ENCODE data around the gene CFAP97D1.
A peak's percentile ranks its signal among the peaks of the same experiment; 100 is the strongest.

CFAP97D1 gene

DNA sequence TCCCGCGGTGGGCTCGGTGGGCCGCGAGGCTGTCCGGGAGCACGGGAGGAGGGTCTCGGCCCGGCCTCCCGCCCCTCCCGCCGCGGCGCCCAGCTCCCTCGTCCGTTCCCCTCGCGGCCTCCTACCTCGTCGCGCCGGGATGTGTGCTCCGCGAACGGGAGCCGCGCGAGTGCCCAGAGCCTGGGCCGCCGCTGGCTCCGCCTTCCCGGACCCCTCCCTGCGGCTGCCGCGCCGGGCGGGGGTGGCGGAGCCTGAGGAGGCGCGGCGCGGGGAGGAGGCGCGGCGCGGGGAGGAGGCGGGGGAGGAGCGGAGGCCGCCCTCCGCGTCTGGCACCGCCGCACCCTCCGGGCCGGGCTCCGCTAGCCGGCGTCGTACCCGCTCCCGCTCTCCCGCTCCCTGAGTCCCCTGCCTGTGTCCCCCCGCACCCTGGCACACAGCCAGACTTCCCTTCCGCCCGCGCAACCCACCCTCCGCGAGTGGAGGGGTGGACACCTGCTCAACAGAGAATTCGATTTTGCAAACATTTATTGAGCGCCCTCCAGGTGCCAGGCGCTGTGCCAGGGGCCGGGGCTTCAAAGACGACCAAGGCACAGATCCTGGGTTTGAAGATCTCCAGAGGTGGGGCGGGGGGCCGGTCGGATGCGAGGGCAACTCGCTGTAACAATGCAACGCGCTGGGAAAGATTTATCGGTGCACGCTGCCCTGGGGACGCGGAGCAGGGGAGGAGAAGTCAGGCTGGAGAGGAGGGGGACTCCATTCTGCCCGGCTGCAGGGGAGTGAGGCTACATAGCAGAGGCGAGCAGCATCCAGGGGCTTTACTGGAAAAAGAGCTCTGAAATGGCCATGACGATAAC, 53.0 kb downstream of the CFAP97D1 start, which contains the start of gene MPP3:
TSS of gene MPP3 (minus strand) at position 171 of the 854 bp plus-strand sequence. CDS start 1,240 bp downstream, outside the sequence.
- H3K27ac Mint-ChIP-seq, result peak within 1 kb of the TSS; percentile 65
- H3K4me3 Mint-ChIP-seq, result peak within 1 kb of the TSS; percentile 77 to 78
- H3K4me1 Mint-ChIP-seq, result peaks cover 13 to 24% of the 10 kb centered on the region in 2 donors
- H3K27me3 Mint-ChIP-seq, result peaks cover 55 to 80% of the 10 kb centered on the region in 2 donors
- H3K36me3 Mint-ChIP-seq, result peaks cover 0 to 4% of the 10 kb centered on the region in 2 donors
- no peaks in the 10 kb centered on the region for H3K9me3 Mint-ChIP-seq
- DNase-seq, result no peak
- ATAC-seq (replicated peaks), result peak; percentile 53 to 54

DNA sequence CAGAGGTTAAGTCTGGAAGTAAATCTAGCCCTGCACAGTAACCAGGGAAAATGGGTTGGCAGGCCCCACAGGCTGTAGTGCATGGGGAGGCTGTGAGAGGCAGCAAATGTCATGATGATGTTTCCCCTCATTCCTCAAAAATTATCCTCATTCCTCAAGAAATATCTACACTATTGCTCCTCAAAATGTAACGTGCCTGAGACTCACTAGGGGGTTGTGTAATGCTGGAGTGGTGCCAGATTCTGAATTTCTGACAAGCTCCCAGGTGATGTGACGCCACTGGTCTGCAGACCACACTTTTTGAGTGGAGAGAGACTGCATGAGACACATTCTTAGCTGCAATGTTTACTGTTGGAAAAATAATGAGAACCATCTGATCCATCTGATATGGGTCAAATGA, 53.9 kb downstream of the CFAP97D1 start:
- H3K9me3 Mint-ChIP-seq, result no peaks in the 10 kb centered on the region
- DNase-seq (no peak), ATAC-seq (replicated peaks) (no peak)
- H3K27ac Mint-ChIP-seq, result no peak overlapping the region
- H3K4me1 Mint-ChIP-seq, result peaks cover 13 to 24% of the 10 kb centered on the region in 2 donors
- H3K36me3 Mint-ChIP-seq, result peaks cover 0 to 4% of the 10 kb centered on the region in 2 donors
- H3K27me3 Mint-ChIP-seq, result peaks cover 55 to 73% of the 10 kb centered on the region in 2 donors
- H3K4me3 Mint-ChIP-seq, result no peak overlapping the region
